HG03097 (cell line): ENCODE data around the gene FGD5.

Experiments used
- ATAC-seq: cut with Tn5 transposase; IDR thresholded peaks from one replicate; pipeline ENCODE4 v1.9.1; 2021; ENCODE audit not compliant: unreplicated experiment, low FRiP score

FGD5 gene

DNA sequence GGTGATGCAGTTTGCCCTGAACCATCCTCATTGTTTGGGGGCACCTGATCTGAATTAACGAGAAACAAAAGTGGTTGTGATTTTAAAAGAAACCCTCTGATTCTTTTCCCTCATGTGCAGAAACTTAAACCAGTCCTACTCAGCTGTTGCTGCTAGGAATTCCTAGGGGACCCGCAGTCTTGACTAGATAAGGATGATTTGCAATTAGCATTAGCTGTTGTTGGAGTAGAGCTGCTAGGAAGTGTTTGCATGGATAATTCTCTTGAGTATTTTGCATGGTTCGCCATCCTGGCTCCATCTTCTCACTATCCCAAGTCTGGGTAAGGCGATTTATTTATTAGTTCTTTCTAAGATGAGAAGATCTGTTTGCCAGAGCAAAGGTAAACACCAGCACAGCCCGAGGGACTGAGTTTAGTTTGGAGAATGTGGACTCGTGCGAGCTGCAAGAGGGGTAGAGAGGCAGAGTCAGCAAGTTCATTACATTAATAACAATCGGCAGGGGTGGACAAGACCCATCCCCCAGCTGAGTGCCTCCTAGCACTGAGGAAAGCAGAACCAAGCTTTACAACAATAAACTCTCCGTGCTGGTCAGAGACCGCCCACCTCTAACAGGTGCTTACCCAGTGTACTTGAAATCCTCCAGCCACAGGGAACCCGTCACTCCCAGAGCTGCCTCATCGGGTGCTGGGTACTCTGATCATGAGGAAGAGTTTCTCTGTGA lies 4.1 kb downstream of the FGD5 start:
- ATAC-seq: no peak

DNA sequence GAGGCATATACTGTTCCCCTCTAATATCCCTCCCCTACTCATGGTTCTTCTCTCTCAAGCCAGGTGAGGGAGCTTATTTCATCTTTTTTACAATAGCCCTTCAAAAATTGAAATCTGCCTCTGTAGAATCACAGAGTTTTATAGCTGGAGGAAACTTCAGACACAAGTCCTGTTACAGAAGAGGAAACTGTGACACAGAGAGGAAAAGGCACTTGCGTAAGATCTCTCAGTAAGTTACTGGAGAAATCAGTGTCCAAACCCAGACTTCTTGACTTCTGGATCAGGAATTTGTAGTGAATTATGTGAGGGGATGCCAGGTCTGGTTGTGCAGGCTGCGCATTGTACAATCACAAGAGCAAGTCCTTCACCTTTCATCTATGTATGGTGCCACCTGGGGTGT lies 4.6 kb downstream of the FGD5 start:
- ATAC-seq: no peak

DNA sequence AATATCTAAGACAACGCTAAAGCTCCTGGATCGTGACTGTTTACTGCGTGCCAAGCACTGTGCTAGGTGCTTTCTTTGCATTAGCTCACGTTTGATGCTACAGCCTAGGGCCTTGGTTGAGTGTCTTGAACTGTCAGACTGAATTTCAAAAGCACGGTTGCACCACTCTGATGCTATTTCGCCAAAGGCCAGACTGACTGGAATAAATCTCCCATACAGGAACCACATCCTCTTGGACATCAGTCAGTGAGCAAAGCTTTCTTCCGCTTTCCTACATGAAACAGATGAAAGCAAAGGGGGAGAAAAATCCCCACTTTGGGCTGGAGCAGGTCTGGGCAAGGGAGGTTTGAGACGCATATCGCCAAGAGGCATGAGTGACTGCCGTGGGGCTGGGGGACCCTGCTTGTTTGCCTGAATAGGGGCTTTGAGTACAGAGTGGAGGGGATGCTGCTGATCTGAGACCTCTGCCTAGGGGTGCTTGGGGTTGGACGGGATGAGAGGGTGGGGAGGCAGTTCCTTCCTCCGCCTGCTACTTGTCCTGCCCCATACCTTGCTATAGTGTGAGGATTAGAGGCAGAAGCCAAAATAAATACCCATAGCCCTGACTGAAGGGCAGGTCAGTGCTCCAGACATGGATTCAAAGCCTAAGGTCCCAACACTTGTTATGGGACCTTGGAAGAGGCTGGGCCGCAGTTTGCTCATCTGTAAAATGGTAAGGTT lies 5.3 kb downstream of the FGD5 start:
- ATAC-seq: no peak

DNA sequence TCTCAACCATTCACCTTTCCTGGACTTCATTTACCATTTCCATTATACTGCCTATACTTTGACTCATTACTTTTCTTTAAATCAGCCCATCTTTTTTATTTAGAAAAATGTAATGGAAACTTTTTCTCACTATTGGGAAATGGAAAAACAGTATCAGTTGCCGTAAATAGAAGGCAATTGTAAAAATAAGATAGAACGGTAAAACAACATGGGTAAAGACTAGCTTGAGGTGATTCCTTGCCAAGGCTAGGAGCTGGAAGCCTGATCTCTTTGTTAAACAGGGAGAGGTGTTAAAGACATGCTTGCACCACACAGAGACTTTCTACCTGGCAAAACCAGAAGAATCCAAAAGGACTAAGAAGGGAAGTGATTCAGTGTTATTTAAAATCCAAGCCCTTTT lies 5.9 kb downstream of the FGD5 start:
- ATAC-seq: no peak

DNA sequence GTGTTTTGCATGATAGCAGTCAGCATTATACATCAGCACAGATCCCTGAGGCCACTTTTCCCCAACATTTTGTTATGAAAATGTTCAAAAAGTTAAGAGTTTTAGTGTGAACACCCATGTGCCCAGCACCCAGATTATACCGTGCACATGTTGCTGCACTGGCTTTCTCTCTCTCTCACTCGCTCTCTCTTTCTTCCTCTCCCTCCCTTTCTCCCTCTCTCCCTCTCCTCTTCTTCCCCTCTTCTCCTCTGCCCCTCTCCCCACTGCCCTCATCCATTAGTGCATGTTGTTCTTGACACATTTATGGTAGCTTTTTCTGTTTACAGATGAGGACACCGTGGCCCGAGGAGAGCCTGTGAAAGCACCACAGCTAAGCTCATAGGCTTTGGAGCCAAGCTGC lies 7.3 kb downstream of the FGD5 start:
- no peak for ATAC-seq

DNA sequence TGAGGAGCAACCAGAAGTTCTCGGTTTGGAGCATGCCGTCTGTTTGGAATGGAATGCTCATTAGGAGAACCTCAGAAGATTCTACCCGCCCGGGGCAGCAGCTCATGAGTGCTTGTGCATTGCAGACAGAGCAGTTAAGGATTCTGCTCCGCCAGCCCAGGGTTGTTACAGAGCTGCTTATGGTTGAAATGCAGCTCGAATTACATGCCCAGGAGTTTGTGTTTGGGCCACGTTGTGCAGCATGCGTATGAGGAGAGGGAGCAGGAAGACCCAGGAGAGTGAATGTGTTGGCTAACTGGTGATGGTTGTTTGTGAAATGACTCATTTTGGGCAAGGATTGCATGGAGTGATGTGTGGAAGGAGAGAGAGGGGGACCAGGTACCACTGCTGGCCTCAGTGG lies 9.0 kb downstream of the FGD5 start:
- ATAC-seq: no peak

DNA sequence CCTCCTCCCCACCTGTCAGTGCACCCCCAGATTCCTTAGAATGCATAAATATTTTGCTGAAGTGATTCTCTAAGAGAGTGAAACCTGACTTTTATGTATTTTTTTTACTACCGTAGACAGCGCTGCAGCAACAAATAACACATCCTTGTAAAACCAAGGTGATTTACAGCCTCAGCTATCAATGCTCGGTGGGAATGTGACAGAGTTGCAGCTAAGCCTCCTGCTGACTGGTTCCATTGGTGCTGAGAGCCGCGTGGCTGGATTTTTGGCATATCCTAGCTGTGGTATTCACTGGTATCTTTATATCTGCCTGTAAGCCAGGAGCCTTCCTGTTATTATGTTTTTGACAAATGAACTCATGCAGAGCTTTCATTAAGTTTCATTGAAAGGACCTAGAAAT lies 11.0 kb downstream of the FGD5 start:
- ATAC-seq: no peak

DNA sequence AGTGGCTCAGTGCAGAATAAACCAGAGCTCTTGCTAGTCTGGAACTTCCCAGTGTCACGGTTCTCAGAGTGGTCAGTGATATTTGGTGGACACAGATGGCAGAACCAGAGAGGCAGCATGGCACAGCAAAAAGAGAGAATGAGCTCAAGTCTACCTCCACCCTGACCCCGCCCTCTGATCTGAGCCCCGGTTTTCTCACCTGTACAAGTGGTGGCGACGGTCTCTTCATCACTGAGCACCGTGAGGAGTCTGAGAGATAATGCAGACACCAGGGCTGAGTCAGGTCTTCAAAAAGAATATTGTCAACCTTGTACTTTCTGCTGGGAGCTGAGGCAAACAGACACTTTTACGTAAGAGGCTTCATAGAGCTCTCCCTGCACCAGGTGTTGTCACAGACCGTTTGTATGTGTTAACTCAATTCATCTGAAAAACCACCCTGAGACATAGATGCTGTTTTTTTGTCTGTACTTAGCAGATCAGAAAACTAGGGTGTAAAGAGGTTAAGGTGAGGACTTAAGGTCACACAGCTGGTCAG lies 13.2 kb downstream of the FGD5 start:
- no peak for ATAC-seq

DNA sequence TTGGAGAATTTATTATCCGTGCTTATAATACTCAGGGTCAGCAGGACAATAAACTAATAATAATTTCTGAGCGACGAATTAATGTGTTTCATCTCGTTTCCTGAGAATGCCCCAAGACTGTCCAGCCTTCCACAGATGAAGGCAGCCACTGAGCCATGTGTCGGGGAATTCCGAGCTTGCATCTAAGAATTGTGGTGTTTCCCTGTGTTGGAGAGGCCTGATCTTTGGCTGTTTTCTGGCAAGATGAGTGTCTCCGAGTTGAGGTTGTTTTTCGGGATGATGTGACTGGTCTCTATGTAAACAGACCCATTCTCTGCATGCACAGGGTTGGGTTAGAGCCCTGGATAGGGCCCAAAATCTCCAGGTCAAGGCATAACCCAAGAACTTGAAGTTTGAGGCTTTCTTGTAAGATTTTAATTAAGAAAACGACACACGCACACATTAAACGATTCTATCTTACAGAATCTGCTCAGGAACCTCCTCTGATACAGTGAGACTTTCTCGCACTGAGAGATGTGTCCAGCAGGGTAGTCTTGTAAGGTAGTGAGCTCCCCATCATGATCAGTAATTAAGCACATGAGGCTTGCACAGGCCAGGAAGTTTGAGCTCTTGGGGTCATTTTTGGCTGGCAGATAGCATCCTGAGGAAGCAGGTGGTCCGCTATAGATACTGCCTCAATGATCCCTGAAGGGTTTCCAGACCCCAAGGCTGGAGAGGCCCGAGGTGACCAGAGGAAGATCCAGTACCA lies 14.4 kb downstream of the FGD5 start:
- ATAC-seq: no peak

DNA sequence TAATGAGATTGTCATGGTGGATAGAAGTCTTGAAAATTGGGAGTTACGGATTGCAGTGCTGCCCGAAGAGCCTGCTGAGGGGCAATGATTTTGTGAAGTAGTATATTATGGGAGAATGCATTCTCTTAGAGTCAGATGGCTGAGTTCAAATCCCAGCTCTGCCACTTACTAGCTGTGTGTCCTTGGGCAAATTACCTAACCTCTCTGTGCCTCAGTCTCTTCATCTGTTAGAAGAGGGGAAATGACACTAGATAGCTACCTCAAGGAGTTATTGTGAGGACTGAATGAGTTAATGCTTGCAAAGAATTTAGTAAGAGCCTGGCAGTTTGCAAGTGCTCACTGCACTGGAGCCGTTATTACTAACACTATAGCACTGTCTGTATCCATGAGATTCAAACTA lies 15.4 kb downstream of the FGD5 start:
- no peak for ATAC-seq

DNA sequence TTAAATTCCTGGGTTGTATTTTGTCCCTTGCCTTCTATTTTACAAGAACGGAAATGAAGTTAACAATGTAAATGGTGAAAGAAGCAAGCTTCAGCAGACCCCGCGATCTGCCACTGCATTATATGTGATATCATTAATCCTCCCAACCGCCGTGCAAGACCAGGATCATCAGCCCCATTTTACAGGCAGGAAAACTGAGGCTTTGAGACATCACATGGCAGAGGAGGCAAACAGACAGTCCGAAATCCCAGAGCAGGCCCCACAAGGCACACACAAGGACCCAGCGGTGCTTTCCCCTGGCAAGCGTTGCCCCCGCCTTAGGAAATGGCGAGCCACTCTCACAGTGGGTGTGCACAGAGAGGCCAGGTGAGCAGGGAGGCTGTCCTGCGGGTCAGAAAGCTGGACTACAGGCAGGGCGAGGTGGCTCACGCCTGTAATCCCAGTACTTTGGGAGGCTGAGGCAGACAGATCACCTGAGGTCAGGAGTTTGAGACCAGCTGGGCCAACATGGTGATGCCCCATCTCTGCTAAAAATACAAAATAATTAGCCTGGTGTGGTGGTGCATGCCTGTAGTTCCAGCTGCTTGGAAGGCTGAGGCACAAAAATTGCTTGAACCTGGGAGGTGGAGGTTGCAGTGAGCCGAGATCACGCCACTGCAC lies 16.2 kb downstream of the FGD5 start:
- ATAC-seq: no peak

DNA sequence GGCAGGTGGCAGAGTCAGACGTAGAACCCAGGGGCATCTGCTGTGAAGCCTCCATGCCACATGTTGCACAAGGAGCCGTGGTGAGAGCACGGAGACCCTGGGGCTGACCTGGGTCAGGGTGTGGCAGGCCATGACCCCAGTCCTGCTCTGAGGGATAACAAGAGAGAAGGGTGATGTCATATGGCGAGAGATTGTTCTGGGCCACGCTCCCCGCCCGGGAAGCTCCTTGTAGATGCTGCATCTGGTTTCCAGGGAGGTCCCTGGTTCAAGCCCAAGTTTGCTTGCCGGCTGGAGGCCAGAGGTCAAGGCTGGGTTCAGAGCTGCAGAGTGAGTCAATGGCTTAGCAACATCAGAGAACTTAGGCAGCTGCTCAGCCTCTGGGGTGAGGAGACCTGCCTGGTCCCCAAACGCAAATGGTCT lies 17.3 kb downstream of the FGD5 start:
- no peak for ATAC-seq

DNA sequence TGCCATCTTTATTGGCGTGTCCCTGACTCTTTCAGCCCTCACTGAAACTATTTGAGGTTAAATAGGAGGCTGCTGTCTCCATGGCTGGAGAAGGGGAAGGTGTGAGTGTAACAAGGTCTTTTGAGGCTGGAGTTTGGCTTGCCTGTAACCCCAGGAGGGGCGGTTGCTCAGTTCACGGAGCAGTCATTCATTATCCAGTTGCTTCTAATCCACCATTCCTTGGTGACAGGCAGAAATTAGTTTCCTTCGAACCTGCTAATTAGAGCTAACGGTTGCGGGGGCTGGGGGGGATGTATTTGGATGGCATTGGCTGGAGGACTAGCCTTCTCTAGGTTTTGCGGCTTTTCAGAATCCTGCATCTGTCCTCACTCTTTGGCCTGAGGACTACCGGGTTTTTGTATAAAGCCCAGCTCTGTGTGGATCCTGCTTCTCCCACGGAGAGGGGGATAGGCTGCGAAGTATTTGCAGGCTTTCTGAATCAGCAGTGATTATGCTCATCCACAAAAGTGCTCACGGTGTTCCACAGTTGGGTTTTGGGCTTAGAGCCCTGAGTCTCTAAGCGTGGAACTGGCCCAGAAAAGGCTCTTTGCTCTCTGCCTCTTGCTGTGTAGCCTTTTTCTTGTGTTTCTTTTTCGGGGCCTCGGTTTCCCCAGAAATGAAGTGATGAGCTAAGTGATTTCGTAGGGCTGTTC lies 18.6 kb downstream of the FGD5 start:
- ATAC-seq: no peak

DNA sequence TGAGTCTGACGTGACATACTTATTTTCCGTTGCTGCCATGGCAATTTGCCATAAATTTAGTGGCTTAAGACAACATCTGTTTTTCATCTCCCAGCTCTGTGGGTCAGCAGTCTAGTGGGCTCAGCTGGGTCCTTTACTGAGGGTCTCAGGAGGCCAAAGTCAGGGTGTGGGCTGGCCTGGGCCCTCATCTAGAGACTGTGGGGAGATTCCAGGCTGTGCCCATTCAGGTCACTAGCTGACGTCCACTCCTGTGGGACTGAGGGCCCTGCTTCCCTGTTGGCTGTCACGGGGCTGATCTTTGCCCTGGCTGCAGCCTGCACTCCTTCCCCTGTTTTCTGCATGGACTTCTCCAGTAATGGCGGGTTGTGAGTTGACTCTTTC lies 19.1 kb downstream of the FGD5 start:
- no peak for ATAC-seq

DNA sequence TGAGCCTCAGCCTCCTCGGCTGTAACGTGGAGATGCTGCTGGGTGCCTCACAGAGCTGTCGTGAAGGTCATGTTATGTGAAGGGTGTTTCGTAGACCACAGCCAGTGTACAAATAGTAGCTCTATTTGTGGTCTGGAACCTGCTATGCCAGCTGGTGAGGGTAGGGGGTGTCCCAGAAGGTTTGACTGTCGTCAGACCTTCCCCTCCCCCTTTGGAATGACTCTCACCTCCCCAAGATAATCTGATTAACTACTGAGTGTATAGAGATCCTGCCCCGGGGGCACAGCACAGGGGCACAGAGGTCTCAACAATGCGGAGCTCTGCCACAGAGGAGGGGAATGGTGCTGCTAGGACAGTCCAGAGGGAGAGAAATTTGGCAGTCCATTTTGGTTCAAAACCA lies 20.5 kb downstream of the FGD5 start:
- ATAC-seq: no peak

DNA sequence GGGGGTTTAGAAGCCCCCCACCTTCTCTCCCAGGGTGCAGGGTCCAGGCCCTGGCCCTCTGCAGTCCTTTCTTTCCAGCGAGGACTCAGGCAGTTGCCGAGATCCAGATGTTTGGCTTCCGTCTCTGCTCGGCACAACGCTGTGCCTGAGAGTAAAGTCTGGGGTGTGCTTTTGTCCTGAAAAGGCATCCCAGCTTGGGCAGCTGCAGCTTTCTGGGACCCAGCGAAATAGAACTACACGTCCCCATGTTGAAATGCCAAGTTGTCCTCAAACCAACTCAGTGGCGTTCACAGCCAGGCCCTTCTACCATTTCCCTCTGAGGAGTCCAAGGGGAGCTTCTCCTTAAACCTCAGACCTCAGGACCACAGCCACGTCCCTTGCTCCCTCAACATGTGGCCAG lies 23.1 kb downstream of the FGD5 start:
- ATAC-seq: no peak

DNA sequence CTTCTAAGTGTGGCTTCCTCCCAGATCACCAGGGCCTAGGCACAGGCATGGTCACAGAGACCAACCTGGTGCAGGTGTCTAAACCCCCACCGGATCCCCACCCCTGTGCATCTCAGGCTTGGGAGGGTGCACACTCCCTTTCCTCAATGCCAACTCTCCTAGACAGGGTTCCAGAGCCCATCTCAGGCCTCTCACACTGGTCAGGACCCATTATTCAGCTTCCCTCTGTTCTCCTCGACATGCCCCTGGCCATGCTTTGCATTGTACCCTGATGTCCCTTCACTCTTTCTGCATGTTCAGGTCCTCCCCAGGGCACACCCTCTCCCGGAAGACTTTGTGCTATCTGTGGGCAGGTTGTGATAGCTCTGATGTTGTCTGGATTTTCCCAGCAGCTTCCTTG lies 23.5 kb downstream of the FGD5 start:
- no peak for ATAC-seq

DNA sequence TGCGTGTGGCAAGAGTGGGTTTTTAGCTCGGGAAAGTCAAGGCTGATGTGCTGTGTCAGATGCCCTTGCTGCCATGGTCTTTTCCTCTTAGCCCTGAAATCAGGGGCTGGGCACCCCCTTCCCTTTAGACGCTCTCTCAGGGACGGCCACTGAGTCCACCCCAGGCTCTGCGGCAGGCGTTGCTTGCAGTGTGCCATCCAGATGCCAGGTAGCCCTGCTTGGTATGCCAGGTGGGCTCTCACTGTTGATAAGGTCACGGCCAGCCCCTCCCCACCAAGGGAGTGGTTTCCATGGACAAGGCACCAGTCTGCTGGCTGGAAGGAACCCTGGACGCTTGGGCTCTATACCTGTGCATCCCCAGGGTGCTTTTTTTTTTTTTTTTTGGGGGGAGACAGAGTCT lies 24.6 kb downstream of the FGD5 start:
- no peak for ATAC-seq

DNA sequence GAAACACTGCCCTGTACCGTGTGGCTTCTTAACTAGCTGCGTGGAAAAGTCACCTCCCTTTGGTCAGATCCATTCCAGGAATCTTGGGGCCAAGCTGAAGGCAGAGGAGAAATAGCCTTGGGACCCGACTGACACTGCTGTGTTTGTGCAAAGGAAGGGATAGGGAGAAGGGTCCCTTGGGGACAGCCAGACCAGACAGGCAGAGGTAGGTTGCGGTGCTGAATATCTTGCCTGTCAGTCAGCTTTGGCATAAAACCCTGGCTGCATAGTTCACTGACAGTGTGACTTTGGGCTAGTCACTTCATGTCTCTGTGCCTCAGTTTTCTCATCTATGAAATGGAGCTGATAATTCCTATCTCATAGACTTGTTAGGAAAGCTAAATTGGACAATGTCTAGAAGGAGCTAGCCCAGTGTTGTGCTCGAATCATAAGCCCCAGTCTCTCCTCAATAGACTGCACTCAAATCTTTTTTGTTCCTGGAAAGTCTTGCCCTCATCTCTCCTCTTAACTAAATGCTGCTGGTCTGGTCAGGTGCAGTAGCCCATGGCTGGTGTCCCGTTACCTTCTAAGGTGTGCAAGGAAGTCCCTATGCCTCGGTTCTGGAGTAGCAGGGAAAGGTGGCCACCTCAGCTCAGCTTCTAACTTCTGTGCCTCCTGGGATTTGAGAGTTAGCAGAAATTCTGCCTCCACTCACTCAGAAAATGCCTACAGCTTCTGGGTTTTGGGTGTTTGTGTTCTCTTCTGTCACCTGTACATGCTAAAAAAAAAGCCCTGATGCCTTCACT lies 25.8 kb downstream of the FGD5 start:
- no peak for ATAC-seq

DNA sequence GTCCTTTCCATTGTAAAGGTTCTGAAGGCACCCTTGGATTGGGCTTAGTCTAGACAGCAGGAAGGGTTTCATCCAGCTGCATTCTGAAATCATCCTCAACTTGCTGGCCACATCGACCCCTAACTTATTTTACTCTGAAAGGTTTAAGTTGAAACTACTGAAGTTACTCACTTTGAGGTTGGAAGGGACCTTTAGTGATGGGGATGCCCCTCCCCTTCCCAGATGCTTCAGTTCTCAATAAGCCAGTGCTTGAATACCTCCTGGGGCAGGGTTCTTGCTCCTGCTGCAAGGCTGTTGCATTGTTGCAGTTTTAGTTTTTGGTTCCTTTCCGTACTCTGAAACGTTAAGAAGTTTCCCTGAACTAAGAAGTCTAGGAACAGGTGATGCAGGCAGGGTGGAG lies 26.4 kb downstream of the FGD5 start:
- ATAC-seq: no peak
